Inferior parietal cortex (tissue), 1 donor: ENCODE data around the gene TTI1.

Experiments
- DNase-seq: peaks from one replicate; pipeline ENCODE4 v3.0.0-alpha.2; 2016; ENCODE audit errors: extremely low spot score

The TTI1 gene

GRCh38 chr20:37937686-37938085 lies 95.6 kb downstream of the TTI1 start:
- DNase-seq = no peak

- DNase-seq = no peak
These were observed 96.8 kb downstream of the TTI1 start for GRCh38 chr20:37936451-37936850.

GRCh38 chr20:37936041-37936440 lies 97.2 kb downstream of the TTI1 start:
- DNase-seq = no peak

GRCh38 chr20:37935435-37935834 lies 97.8 kb downstream of the TTI1 start:
- no peak for DNase-seq

GRCh38 chr20:37934634-37935375 lies 98.5 kb downstream of the TTI1 start:
- DNase-seq = no peak

DNA sequence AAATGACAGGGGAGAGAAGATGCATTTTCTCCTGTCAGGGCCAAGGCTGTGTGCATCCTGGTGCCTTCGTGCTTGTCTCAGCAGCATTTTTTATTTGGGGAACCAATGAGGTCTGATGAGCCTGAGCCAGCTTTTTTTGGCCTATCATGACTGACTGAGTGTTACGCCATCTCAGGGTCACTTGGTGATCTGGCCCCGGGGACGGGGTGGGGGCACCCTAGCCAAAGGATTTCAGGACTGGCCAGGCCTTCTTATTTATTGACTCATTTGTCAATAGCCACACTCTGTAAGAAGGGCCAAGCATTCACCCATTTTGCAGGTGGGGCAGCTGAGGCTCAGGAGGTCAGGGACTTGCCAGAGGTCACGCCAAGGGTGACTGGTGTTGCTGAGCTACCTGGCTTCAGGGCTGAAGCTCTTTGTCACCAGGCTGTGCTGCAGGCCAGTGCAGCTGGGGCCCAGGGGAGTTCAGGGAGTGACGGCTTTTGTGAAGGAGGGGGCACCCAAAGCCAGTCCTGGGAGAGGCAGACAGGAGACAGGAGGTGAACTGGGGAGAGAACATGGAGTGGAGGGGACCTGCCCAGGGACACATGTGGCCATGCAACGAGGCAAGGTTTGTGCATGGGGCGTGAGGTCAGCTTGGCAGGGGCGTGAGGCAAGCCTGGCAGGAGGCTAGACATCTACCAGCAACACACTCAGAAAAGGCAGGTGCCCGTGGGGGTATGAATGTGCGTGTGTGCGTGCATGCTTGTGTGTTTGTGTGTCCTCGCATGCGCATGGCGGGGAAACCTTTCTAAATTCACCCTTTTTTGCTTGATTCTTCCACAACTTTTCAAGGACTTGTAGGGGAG lies 99.2 kb downstream of the TTI1 start:
- DNase-seq = no peak
